Upper lobe of right lung (tissue), 1 donor: ENCODE results near the gene PLD3. TPM values are rescaled to one million over a fixed set of nuclear protein-coding genes. Genes with fewer than 3 reads are reported as not detected.

Experiments used
- ATAC-seq: fragments of 200-7000 bp; cut with Tn5 transposase; one replicate; pipeline ENCODE4 v1.9.1; 2020; ENCODE audit warnings: mild to moderate bottlenecking, moderate library complexity
- DNase-seq: peaks from one replicate; pipeline ENCODE4 v3.0.0-alpha.2; 2020
- H3K27ac ChIP-seq: fragments of 200-600 bp; one replicate; pipeline ENCODE4 v1.8.0; 2022
- H3K27me3 ChIP-seq: fragments of 200-600 bp; one replicate; pipeline ENCODE4 v1.8.0; 2022; ENCODE audit warnings: mild to moderate bottlenecking
- H3K36me3 ChIP-seq: fragments of 200-600 bp; one replicate; pipeline ENCODE4 v1.8.0; 2022
- H3K4me1 ChIP-seq: fragments of 200-600 bp; one replicate; pipeline ENCODE4 v1.8.0; 2022
- H3K4me3 ChIP-seq: fragments of 200-600 bp; one replicate; pipeline ENCODE4 v1.8.0; 2022; ENCODE audit warnings: mild to moderate bottlenecking
- H3K9me3 ChIP-seq: fragments of 200-600 bp; one replicate; pipeline ENCODE4 v1.8.0; 2022
- intact Hi-C: fragments of 100-400 bp; cut with DNase I; formaldehyde crosslinking; loops from one replicate; pipeline ENCODE4 v1.11.0; 2022
- long read RNA-seq: library from polyadenylated mRNA; unstranded; transcript quantifications from one replicate; pipeline ENCODE4 v2.0.0, GENCODE V29; 2021
- total RNA-seq: library from RNA; stranded (reverse); fragmentation: NEBNext Ultra II Directional; extraction: Animal tissue kit (Norgen Biotek cat#: 25700); gene quantifications from one replicate; pipeline ENCODE4 v1.2.1, GENCODE V29; 2021
- TF ChIP-seq, protein P1 (sequence below): fragments of 200-600 bp; IDR thresholded peaks from one replicate; pipeline ENCODE4 v1.8.0; 2022; ENCODE audit warnings: antibody characterized with exemption
- donor health status: DM: no; HTN: yes; CAD: no; lungs with severe emphysema.

Gene PLD3, protein sequence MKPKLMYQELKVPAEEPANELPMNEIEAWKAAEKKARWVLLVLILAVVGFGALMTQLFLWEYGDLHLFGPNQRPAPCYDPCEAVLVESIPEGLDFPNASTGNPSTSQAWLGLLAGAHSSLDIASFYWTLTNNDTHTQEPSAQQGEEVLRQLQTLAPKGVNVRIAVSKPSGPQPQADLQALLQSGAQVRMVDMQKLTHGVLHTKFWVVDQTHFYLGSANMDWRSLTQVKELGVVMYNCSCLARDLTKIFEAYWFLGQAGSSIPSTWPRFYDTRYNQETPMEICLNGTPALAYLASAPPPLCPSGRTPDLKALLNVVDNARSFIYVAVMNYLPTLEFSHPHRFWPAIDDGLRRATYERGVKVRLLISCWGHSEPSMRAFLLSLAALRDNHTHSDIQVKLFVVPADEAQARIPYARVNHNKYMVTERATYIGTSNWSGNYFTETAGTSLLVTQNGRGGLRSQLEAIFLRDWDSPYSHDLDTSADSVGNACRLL
- 432 TPM for total RNA-seq
- long read RNA-seq, transcript PLD3-207 (13 exons, 2,140 nt) = minor isoform, 19 of 447 reads
- long read RNA-seq, transcript PLD3-213 (3 exons, 750 nt) = major isoform, 27 of 447 reads
- long read RNA-seq, partial matches to known transcripts = 245 of 447 reads
- long read RNA-seq, other reads (novel, unspliced or antisense) = 146 of 447 reads

DNA sequence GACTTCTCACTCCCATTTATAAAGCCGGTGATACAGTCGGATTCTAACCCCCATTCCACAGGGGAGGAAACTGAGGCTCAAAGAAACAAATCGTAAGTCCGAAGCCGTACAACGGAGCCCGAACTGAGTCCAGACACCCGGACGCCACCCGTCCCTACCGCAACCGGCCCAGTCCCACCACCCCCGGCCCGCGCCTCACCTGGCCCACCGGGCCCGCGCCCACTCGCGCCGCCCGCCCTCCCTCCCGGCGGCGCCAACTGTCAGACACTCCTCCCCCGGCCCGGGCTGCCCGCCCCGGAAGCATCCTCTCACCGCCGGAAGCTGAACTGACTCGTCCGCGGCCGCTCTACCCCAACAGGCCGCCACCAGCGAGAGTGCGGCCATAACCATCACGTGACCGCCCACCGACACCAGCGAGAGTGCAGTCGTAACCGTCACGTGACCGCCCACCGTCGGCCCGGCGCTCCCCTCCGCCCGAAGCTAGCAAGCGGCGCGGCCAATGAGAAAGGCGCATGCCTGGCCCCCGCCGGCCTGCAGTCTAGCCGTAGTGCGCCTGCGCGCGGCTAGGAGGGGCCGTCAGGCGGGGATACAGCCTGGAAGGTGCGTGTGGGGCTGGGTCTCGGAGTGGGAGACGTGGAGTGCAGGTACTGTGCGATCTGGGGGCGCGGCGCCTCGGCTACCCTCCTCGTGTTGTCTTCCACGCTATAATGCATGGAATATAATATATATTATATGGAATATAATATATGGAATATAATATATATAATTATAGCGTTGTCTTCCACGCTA is at the start of gene PLD3, which contains the start of gene C19orf47:
PLD3 (plus strand) TSS at position 571 of the 789 bp plus-strand sequence. CDS start 17,789 bp downstream, outside the sequence.
C19orf47 (minus strand) TSS at position 273 of the 789 bp plus-strand sequence. CDS start 6,540 bp downstream, outside the sequence.
- no peaks in the 10 kb centered on the region for H3K36me3 ChIP-seq
- intact Hi-C loops = no loop called here
- no peaks in the 10 kb centered on the region for H3K9me3 ChIP-seq
- TF ChIP-seq, protein P1, sequence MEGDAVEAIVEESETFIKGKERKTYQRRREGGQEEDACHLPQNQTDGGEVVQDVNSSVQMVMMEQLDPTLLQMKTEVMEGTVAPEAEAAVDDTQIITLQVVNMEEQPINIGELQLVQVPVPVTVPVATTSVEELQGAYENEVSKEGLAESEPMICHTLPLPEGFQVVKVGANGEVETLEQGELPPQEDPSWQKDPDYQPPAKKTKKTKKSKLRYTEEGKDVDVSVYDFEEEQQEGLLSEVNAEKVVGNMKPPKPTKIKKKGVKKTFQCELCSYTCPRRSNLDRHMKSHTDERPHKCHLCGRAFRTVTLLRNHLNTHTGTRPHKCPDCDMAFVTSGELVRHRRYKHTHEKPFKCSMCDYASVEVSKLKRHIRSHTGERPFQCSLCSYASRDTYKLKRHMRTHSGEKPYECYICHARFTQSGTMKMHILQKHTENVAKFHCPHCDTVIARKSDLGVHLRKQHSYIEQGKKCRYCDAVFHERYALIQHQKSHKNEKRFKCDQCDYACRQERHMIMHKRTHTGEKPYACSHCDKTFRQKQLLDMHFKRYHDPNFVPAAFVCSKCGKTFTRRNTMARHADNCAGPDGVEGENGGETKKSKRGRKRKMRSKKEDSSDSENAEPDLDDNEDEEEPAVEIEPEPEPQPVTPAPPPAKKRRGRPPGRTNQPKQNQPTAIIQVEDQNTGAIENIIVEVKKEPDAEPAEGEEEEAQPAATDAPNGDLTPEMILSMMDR = no peak
- ATAC-seq (peak; percentile 98), DNase-seq (peak; percentile 100)
- H3K27ac ChIP-seq = peak within 1 kb of the TSS; percentile 82
- H3K4me3 ChIP-seq = peak within 1 kb of the TSS; percentile 89
- no peaks in the 10 kb centered on the region for H3K27me3 ChIP-seq
- H3K4me1 ChIP-seq = peaks cover 12% of the 10 kb centered on the region

DNA sequence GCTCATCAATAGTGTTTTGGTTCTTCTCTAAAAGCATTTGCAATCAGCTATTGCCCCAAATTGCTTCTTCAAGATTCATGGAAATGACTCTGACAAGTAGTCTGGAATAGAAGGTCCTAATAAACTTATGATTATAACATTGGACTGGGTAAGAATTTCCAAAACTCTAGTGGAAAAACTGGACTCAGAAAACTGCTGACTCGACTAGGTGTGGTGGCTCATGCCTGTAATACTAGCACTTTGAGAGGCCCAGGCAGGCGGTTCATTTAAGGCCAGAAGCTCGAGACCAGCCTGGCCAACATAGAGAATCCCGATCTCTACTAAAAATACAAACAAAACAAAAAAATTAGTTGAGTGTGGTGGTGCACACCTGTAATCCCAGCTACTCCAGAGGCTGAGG is 47.8 kb upstream of the PLD3 start:
- H3K9me3 ChIP-seq = no peaks in the 10 kb centered on the region
- DNase-seq (no peak), ATAC-seq (no peak)
- H3K27me3 ChIP-seq = no peaks in the 10 kb centered on the region
- TF ChIP-seq, protein P1 = no peak
- no peak overlapping the region for H3K27ac ChIP-seq
- no peaks in the 10 kb centered on the region for H3K4me1 ChIP-seq
- intact Hi-C loops = no loop called here
- no peaks in the 10 kb centered on the region for H3K36me3 ChIP-seq
- no peak overlapping the region for H3K4me3 ChIP-seq

DNA sequence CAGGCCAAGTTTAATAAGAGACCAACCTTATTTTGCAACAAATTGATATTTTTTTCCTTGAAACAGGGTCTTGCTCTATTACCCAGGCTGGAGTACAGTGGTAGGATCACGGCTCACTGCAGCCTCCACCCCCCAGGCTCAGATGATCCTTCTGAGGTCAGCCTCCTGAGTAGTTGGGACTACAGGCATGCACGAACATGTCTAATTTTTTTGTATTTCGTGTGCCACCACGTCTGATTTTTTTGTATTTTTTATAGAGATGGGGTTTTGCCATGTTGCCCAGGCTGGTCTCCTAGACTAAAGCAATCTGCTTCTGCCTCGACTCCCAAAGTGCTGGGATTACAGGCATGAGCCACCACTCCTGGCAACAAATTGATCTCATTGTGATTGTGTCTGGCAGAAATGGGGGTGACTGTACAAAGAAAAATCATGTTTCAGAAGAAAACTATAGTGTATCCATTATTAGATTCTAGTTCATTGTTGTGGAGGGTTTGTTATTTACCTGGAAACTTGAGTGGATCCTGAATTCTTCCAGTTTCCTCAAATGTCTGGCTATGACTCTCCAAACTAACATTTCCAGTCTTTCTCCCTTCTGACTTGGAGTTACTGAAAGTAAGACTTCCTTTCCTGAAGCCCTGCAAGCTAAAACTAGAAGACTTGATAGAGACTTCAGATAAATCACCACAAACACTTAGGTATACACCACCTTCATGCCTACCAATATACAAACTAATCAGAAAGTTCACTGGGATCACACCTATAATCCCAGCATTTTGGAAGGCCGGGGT is 46.1 kb upstream of the PLD3 start:
- Histone ChIP-seq H3K27ac (no peak overlapping the region), H3K27me3 (no peaks in the 10 kb centered on the region), H3K9me3 (no peaks in the 10 kb centered on the region), H3K36me3 (no peaks in the 10 kb centered on the region), H3K4me1 (no peaks in the 10 kb centered on the region), H3K4me3 (no peak overlapping the region)
- ATAC-seq (no peak), DNase-seq (no peak)
- TF ChIP-seq, protein P1 = no peak
- intact Hi-C loops = no loop called here

DNA sequence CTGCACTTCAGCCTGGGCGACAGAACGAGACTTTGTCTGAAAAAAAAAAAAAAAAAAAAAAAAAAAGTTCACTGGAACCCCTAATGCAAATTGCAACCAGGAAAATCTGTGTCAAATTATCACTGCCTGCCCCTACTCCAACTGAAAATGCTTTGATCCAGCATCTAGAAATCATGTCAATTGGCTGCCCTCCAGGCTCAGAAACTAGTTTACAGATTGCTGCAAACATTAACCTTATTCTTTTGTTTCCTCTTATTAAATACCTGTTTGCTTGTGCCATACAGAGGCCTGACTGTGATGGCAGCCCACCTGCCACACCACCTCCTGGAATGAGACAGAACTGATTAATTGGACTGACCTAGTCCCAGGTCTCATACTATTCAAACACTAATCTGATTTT is 44.7 kb upstream of the PLD3 start:
- intact Hi-C loops = no loop called here
- Histone ChIP-seq H3K27me3 (no peaks in the 10 kb centered on the region), H3K9me3 (no peaks in the 10 kb centered on the region), H3K4me1 (no peaks in the 10 kb centered on the region), H3K27ac (no peak overlapping the region), H3K36me3 (no peaks in the 10 kb centered on the region), H3K4me3 (no peak overlapping the region)
- ATAC-seq (no peak), DNase-seq (no peak)
- TF ChIP-seq, protein P1 = no peak

DNA sequence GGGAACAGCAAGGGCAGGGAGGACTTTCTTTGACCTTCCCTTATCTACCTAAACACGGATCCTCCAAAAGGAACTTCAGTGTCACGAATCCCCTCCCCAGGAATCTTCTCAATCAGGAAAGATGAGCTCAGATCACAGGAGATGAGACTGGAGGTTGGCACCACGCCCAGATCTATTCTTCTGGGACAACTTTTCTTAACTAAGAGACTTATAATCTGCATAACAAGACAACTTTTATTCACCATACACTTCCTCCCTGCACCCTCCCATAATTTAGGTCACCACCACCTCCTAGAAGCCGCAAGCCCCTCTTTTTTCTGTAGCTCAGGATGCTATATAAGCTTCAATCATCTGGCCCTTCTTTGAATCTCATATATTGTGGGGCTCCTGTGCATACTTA is 44.2 kb upstream of the PLD3 start:
- Histone ChIP-seq H3K4me3 (no peak overlapping the region), H3K4me1 (no peaks in the 10 kb centered on the region), H3K27me3 (no peaks in the 10 kb centered on the region), H3K9me3 (no peaks in the 10 kb centered on the region), H3K36me3 (no peaks in the 10 kb centered on the region), H3K27ac (no peak overlapping the region)
- ATAC-seq (no peak), DNase-seq (no peak)
- TF ChIP-seq, protein P1 = no peak
- intact Hi-C loops = no loop called here
